Trophoblast cell (in vitro differentiated cells and primary cell): ENCODE results near the gene ARHGAP31.

Experiments
- DNase-seq, 2 donors: peaks; one replicate each; pipeline ENCODE4 v3.0.0-alpha.2; 2016
- H2AFZ ChIP-seq: 2 replicates; pipeline ENCODE4 v1.6.1; 2013; ENCODE audit warnings: low read length, moderate library complexity, mild to moderate bottlenecking; ENCODE audit not compliant: insufficient read depth, poor library complexity
- H2AK5ac ChIP-seq: 2 replicates; pipeline ENCODE4 v1.6.1; 2013; ENCODE audit warnings: mild to moderate bottlenecking, low read length
- H2BK120ac ChIP-seq: 2 replicates; pipeline ENCODE4 v1.6.1; 2013; ENCODE audit warnings: low read length, mild to moderate bottlenecking, moderate library complexity; ENCODE audit not compliant: insufficient read depth, poor library complexity
- H2BK12ac ChIP-seq: 2 replicates; pipeline ENCODE4 v1.6.1; 2013; ENCODE audit warnings: mild to moderate bottlenecking, low read length, moderate library complexity
- H2BK5ac ChIP-seq: 2 replicates; pipeline ENCODE4 v1.6.1; 2013; ENCODE audit warnings: low read length, low read depth, moderate library complexity, mild to moderate bottlenecking; ENCODE audit not compliant: poor library complexity
- H3K14ac ChIP-seq: 2 replicates; pipeline ENCODE4 v1.6.1; 2013; ENCODE audit warnings: mild to moderate bottlenecking, low read length
- H3K18ac ChIP-seq: 2 replicates; pipeline ENCODE4 v1.6.1; 2013; ENCODE audit warnings: mild to moderate bottlenecking, low read length
- H3K23ac ChIP-seq: 2 replicates; pipeline ENCODE4 v1.6.1; 2013; ENCODE audit warnings: low read length
- H3K27ac ChIP-seq: 2 replicates; pipeline ENCODE4 v1.5.1; 2013; ENCODE audit warnings: low read depth, mild to moderate bottlenecking, inconsistent platforms, low read length, moderate library complexity
- H3K27me3 ChIP-seq: 2 replicates; pipeline ENCODE4 v1.6.1; 2013; ENCODE audit warnings: inconsistent platforms, mild to moderate bottlenecking, low read length, moderate library complexity; ENCODE audit not compliant: insufficient read depth
- H3K36me3 ChIP-seq, 2 experiments: 1 replicate in 1 of 2; 2 replicates in 1 of 2; pipeline ENCODE4 v1.6.1; 2013; ENCODE audit warnings: low read length in 2 of 2, mild to moderate bottlenecking in 2 of 2, moderate library complexity in 1 of 2; ENCODE audit not compliant: insufficient read depth in 2 of 2, control insufficient read depth in 1 of 2
- H3K4ac ChIP-seq: 2 replicates; pipeline ENCODE4 v1.6.1; 2013; ENCODE audit warnings: low read depth, mild to moderate bottlenecking, low read length, moderate library complexity
- H3K4me1 ChIP-seq, 2 experiments: 1 replicate in 1 of 2; 2 replicates in 1 of 2; pipeline ENCODE4 v1.6.1; 2013; ENCODE audit warnings: low read length in 2 of 2, mild to moderate bottlenecking in 2 of 2, moderate library complexity in 1 of 2; ENCODE audit not compliant: insufficient read depth in 2 of 2, control insufficient read depth in 1 of 2
- H3K4me2 ChIP-seq: 2 replicates; pipeline ENCODE4 v1.6.1; 2013; ENCODE audit warnings: inconsistent platforms, mild to moderate bottlenecking, low read length, moderate library complexity
- H3K4me3 ChIP-seq: 2 replicates; pipeline ENCODE4 v1.5.1; 2013; ENCODE audit warnings: mild to moderate bottlenecking, low read depth, low read length, inconsistent platforms
- H3K79me1 ChIP-seq: one replicate; pipeline ENCODE4 v1.6.1; 2013; ENCODE audit warnings: low read length
- H3K79me2 ChIP-seq: 2 replicates; pipeline ENCODE4 v1.6.1; 2013; ENCODE audit warnings: low read length, mild to moderate bottlenecking; ENCODE audit not compliant: control insufficient read depth, insufficient read depth, poor library complexity
- H3K9ac ChIP-seq: 2 replicates; pipeline ENCODE4 v1.6.1; 2013; ENCODE audit warnings: mild to moderate bottlenecking, low read length
- H3K9me3 ChIP-seq: 2 replicates; pipeline ENCODE4 v1.6.1; 2013; ENCODE audit warnings: low read depth, mild to moderate bottlenecking, control low read depth, inconsistent platforms, low read length; ENCODE audit not compliant: insufficient read depth
- H4K12ac ChIP-seq: 2 replicates; pipeline ENCODE4 v1.6.1; 2013; ENCODE audit warnings: low read depth, mild to moderate bottlenecking, low read length, moderate library complexity
- H4K8ac ChIP-seq: 2 replicates; pipeline ENCODE4 v1.6.1; 2013; ENCODE audit warnings: low read depth, mild to moderate bottlenecking, low read length, moderate library complexity
- H4K91ac ChIP-seq: one replicate; pipeline ENCODE4 v1.6.1; 2013; ENCODE audit warnings: low read depth, mild to moderate bottlenecking, low read length, moderate library complexity
- WGBS: extraction: QIAGEN DNeasy Blood & Tissue Kit; methylation state at CpG from one replicate; pipeline ENCODE4 v1.1.7; 2013; ENCODE audit warnings: missing lambda C conversion rate; ENCODE audit not compliant: insufficient read length, insufficient coverage; ENCODE audit errors: extremely low coverage; 5-methylcytosine and 5-hydroxymethylcytosine counted together

The ARHGAP31 gene

GRCh38 chr3:119300991-119301391, 6.8 kb downstream of the ARHGAP31 start:
- WGBS: no CpG with 5 or more reads among the region's 5 CpGs
- Histone ChIP-seq H2AFZ (no peak overlapping the region), H2AK5ac (no peak overlapping the region), H3K23ac (no peak overlapping the region), H3K4ac (no peak overlapping the region), H2BK12ac (no peak overlapping the region), H3K9me3 (no peaks in the 10 kb centered on the region), H3K18ac (no peak overlapping the region), H3K9ac (no peak overlapping the region), H3K4me1 (peaks cover 29 to 37% of the 10 kb centered on the region in 2 experiments), H4K8ac (no peak overlapping the region), H3K14ac (no peak overlapping the region), H3K27ac (no peak overlapping the region), H3K36me3 (peaks cover 8 to 14% of the 10 kb centered on the region in 2 experiments), H3K79me1 (peaks cover 15% of the 10 kb centered on the region), H4K12ac (no peak overlapping the region), H2BK5ac (no peak overlapping the region), H3K79me2 (peaks cover 7% of the 10 kb centered on the region), H4K91ac (no peak overlapping the region), H3K4me2 (no peak overlapping the region), H2BK120ac (no peak overlapping the region), H3K27me3 (no peaks in the 10 kb centered on the region), H3K4me3 (no peak overlapping the region)
- no peak for DNase-seq

DNA sequence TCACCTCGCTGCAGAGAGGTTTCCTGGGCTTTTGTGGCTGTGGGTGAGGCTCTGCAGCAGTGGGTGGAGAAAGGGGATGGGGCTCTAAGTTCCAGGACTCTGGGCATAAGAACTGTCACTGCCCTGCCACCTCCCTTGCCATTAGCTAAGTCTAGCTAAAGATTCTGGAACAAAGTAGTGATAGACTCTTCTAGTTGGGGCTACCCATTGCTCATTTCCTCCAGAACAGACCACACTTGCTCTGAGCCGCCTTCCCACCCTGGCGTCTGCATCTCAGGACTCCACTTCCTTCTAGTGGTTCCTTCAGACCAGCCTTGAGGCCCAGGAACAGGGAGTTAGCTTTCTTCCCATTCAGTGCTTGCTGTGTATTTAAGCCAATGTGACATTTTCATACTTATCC, 7.5 kb downstream of the ARHGAP31 start:
- Histone ChIP-seq H2BK120ac (no peak overlapping the region), H3K4me2 (no peak overlapping the region), H3K9ac (no peak overlapping the region), H3K4me3 (no peak overlapping the region), H3K79me2 (peaks cover 6% of the 10 kb centered on the region), H2BK12ac (no peak overlapping the region), H2BK5ac (no peak overlapping the region), H3K4me1 (peaks cover 25 to 35% of the 10 kb centered on the region in 2 experiments), H3K27me3 (no peaks in the 10 kb centered on the region), H3K23ac (no peak overlapping the region), H3K4ac (peak overlapping the region; percentile 10), H2AK5ac (no peak overlapping the region), H3K27ac (no peak overlapping the region), H3K79me1 (peaks cover 11% of the 10 kb centered on the region), H2AFZ (no peak overlapping the region), H3K18ac (no peak overlapping the region), H4K91ac (no peak overlapping the region), H3K14ac (no peak overlapping the region), H3K36me3 (peaks cover 8 to 14% of the 10 kb centered on the region in 2 experiments), H4K8ac (no peak overlapping the region), H3K9me3 (no peaks in the 10 kb centered on the region), H4K12ac (no peak overlapping the region)
- DNase-seq: no peak
- WGBS: no CpG with 5 or more reads among the region's 3 CpGs

DNA sequence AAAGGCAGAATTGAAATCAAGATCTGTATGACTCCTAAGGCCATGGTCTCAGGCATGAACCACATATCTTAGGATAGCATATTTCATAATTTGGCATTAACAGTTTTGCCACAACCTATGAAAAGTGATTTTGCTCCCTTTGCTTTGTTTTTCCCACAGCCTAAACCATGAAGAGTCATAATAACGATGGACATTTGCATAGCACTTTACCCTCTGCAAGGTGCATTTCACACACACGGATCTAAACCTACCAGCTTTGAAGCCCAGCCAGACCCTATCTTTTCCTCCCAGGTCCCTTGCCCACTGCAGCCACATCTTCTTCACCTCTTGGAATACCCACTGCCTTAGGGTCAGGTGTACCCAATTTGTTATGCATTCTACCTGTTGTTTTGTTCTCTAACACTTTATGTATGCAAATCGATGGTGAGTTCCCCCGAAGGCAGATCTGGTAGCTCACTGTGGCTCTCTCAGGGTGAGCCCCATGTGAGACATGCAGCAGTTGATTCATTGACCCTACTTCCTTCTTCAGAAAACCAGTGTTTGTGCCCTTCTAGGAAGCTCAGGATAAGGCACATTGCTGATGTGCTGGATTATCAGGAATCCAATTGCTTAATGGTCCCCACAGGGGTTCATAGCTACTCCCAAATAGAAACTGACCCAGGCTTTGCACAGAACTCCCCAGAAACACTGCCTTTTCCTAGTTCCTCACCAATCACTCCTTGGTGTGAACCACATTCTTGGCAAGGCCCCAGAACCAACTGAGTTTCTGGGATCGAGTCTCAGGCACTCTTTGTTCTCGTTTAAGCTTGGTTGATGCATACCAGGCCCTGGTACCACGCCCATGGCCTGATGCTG, 8.7 kb downstream of the ARHGAP31 start:
- no peak overlapping the region for H3K23ac ChIP-seq
- DNase-seq: no peak
- H4K91ac ChIP-seq: no peak overlapping the region
- peaks cover 3% of the 10 kb centered on the region for H3K79me1 ChIP-seq
- H3K4me1 ChIP-seq: peaks cover 16 to 25% of the 10 kb centered on the region in 2 experiments
- no peak overlapping the region for H2AFZ ChIP-seq
- no peak overlapping the region for H4K8ac ChIP-seq
- H3K4me2 ChIP-seq: no peak overlapping the region
- no CpG with 5 or more reads among the region's 7 CpGs for WGBS
- H2AK5ac ChIP-seq: peak overlapping the region; percentile 40
- no peak overlapping the region for H3K27ac ChIP-seq
- no peaks in the 10 kb centered on the region for H3K27me3 ChIP-seq
- H3K18ac ChIP-seq: no peak overlapping the region
- no peak overlapping the region for H4K12ac ChIP-seq
- no peak overlapping the region for H3K4ac ChIP-seq
- H2BK5ac ChIP-seq: no peak overlapping the region
- H3K36me3 ChIP-seq: peaks cover 8 to 14% of the 10 kb centered on the region in 2 experiments
- no peaks in the 10 kb centered on the region for H3K79me2 ChIP-seq
- H2BK12ac ChIP-seq: no peak overlapping the region
- H3K9ac ChIP-seq: no peak overlapping the region
- H3K4me3 ChIP-seq: no peak overlapping the region
- H3K9me3 ChIP-seq: no peaks in the 10 kb centered on the region
- no peak overlapping the region for H3K14ac ChIP-seq
- no peak overlapping the region for H2BK120ac ChIP-seq

DNA sequence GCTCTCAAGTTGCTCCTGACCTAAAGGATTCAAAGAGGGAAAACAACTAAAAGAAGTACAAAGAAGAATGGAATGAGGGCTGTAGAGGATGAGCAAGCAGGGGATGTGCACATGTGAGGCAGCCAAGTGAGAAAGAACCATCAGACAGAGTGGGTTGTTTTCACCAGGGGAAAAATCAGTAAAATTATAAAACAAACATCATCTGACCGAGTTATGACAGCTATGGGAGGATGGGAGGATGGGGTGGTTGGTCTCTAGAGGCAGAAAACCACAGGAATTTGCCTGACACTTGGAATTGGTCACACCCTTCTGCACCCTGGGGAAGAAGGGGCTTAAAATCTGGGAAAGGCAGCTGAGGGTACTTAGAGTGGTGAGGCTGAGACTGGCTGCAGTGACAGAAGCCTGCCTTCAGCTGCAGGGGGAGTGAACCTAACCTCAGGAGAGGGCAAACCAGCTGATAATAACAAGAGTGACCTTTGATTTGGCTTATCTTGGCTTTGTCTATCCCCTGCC, 10.1 kb downstream of the ARHGAP31 start:
- H3K14ac ChIP-seq: no peak overlapping the region
- H3K4ac ChIP-seq: no peak overlapping the region
- no peak for DNase-seq
- no peak overlapping the region for H2AFZ ChIP-seq
- H2BK12ac ChIP-seq: no peak overlapping the region
- H3K79me1 ChIP-seq: peaks cover 3% of the 10 kb centered on the region
- H4K12ac ChIP-seq: no peak overlapping the region
- no CpG with 5 or more reads among the region's 1 CpG for WGBS
- H3K18ac ChIP-seq: no peak overlapping the region
- H4K91ac ChIP-seq: no peak overlapping the region
- H3K79me2 ChIP-seq: no peaks in the 10 kb centered on the region
- no peak overlapping the region for H2BK120ac ChIP-seq
- peaks cover 14 to 23% of the 10 kb centered on the region in 2 experiments for H3K4me1 ChIP-seq
- no peak overlapping the region for H2AK5ac ChIP-seq
- H3K36me3 ChIP-seq: peaks cover 7 to 17% of the 10 kb centered on the region in 2 experiments
- H2BK5ac ChIP-seq: no peak overlapping the region
- H4K8ac ChIP-seq: no peak overlapping the region
- H3K9ac ChIP-seq: no peak overlapping the region
- no peak overlapping the region for H3K23ac ChIP-seq
- H3K9me3 ChIP-seq: no peaks in the 10 kb centered on the region
- no peak overlapping the region for H3K4me3 ChIP-seq
- no peak overlapping the region for H3K27ac ChIP-seq
- no peak overlapping the region for H3K4me2 ChIP-seq
- no peaks in the 10 kb centered on the region for H3K27me3 ChIP-seq
